Measurements from ENCODE around the gene KLHDC7A.

KLHDC7A gene

GRCh38 chr1:18473195-18473815 is 7.4 kb upstream of the KLHDC7A start:
- 89 to 93% methylated on average over 11 of the region's 11 CpGs for WGBS, 2 experiments

GRCh38 chr1:18474559-18475175 is 6.1 kb upstream of the KLHDC7A start:
- WGBS, 2 experiments, result 93 to 95% methylated on average over 10 of the region's 10 CpGs
- Histone ChIP-seq H3K36me3 (ENCODE audit: control insufficient read depth, insufficient read depth, low read length) (no peaks in the 10 kb centered on the region), H3K9me3 (ENCODE audit: control insufficient read depth, low read length) (no peaks in the 10 kb centered on the region), H3K4me1 (ENCODE audit: control insufficient read depth, insufficient read depth, low read length) (peaks cover 16% of the 10 kb centered on the region), H3K4me3 (ENCODE audit: insufficient read depth, low read depth, low read length) (no peak overlapping the region), H3K27ac (ENCODE audit: insufficient read depth, low read depth, low read length, poor library complexity, severe bottlenecking) (no peak overlapping the region), H3K27me3 (ENCODE audit: control insufficient read depth, insufficient read depth, low read length, poor library complexity, severe bottlenecking) (no peaks in the 10 kb centered on the region)

More at GRCh38 chr1:18473195-18473815, 7.4 kb upstream of the KLHDC7A start:
- H3K9me3 ChIP-seq (ENCODE audit: control insufficient read depth, low read length), result no peaks in the 10 kb centered on the region
- no peaks in the 10 kb centered on the region for H3K36me3 ChIP-seq (ENCODE audit: control insufficient read depth, insufficient read depth, low read length)
- peaks cover 12% of the 10 kb centered on the region for H3K4me1 ChIP-seq (ENCODE audit: control insufficient read depth, insufficient read depth, low read length)
- H3K27me3 ChIP-seq (ENCODE audit: control insufficient read depth, insufficient read depth, low read length, poor library complexity, severe bottlenecking), result no peaks in the 10 kb centered on the region
- H3K4me3 ChIP-seq (ENCODE audit: insufficient read depth, low read depth, low read length), result no peak overlapping the region
- H3K27ac ChIP-seq (ENCODE audit: insufficient read depth, low read depth, low read length, poor library complexity, severe bottlenecking), result no peak overlapping the region

GRCh38 chr1:18475234-18475905 is 5.4 kb upstream of the KLHDC7A start:
- H3K36me3 ChIP-seq (ENCODE audit: control insufficient read depth, insufficient read depth, low read length), result no peaks in the 10 kb centered on the region
- H3K27ac ChIP-seq (ENCODE audit: insufficient read depth, low read depth, low read length, poor library complexity, severe bottlenecking), result no peak overlapping the region
- WGBS, 2 experiments, result 75% methylated on average over 10 of the region's 10 CpGs
- H3K27me3 ChIP-seq (ENCODE audit: control insufficient read depth, insufficient read depth, low read length, poor library complexity, severe bottlenecking), result no peaks in the 10 kb centered on the region
- H3K9me3 ChIP-seq (ENCODE audit: control insufficient read depth, low read length), result no peaks in the 10 kb centered on the region
- no peak overlapping the region for H3K4me3 ChIP-seq (ENCODE audit: insufficient read depth, low read depth, low read length)
- H3K4me1 ChIP-seq (ENCODE audit: control insufficient read depth, insufficient read depth, low read length), result peaks cover 23% of the 10 kb centered on the region

- Histone ChIP-seq H3K36me3 (ENCODE audit: control insufficient read depth, insufficient read depth, low read length) (no peaks in the 10 kb centered on the region), H3K4me1 (ENCODE audit: control insufficient read depth, insufficient read depth, low read length) (peaks cover 33% of the 10 kb centered on the region), H3K27ac (ENCODE audit: insufficient read depth, low read depth, low read length, poor library complexity, severe bottlenecking) (no peak overlapping the region), H3K27me3 (ENCODE audit: control insufficient read depth, insufficient read depth, low read length, poor library complexity, severe bottlenecking) (no peaks in the 10 kb centered on the region), H3K4me3 (ENCODE audit: insufficient read depth, low read depth, low read length) (no peak overlapping the region), H3K9me3 (ENCODE audit: control insufficient read depth, low read length) (no peaks in the 10 kb centered on the region)
- WGBS, 2 experiments, result 92% methylated on average over 8 of the region's 8 CpGs
These were observed 1.3 kb upstream of the KLHDC7A start for GRCh38 chr1:18479454-18479853.

- no peaks in the 10 kb centered on the region for H3K27me3 ChIP-seq (ENCODE audit: control insufficient read depth, insufficient read depth, low read length, poor library complexity, severe bottlenecking)
- WGBS, 2 experiments, result 72 to 73% methylated on average over 25 of the region's 25 CpGs
- peaks cover 26% of the 10 kb centered on the region for H3K4me1 ChIP-seq (ENCODE audit: control insufficient read depth, insufficient read depth, low read length)
- no peaks in the 10 kb centered on the region for H3K9me3 ChIP-seq (ENCODE audit: control insufficient read depth, low read length)
- H3K27ac ChIP-seq (ENCODE audit: insufficient read depth, low read depth, low read length, poor library complexity, severe bottlenecking), result no peak overlapping the region
- H3K4me3 ChIP-seq (ENCODE audit: insufficient read depth, low read depth, low read length), result no peak overlapping the region
- H3K36me3 ChIP-seq (ENCODE audit: control insufficient read depth, insufficient read depth, low read length), result no peaks in the 10 kb centered on the region
These were observed 625 bp downstream of the KLHDC7A start for GRCh38 chr1:18481190-18481920.

GRCh38 chr1:18481921-18482701 is 1.4 kb downstream of the KLHDC7A start:
- H3K36me3 ChIP-seq (ENCODE audit: control insufficient read depth, insufficient read depth, low read length), result no peaks in the 10 kb centered on the region
- H3K4me1 ChIP-seq (ENCODE audit: control insufficient read depth, insufficient read depth, low read length), result peaks cover 21% of the 10 kb centered on the region
- no peak overlapping the region for H3K4me3 ChIP-seq (ENCODE audit: insufficient read depth, low read depth, low read length)
- 94 to 95% methylated on average over 49 of the region's 49 CpGs for whole genome bisulfite sequencing, 2 experiments
- H3K27me3 ChIP-seq (ENCODE audit: control insufficient read depth, insufficient read depth, low read length, poor library complexity, severe bottlenecking), result no peaks in the 10 kb centered on the region
- H3K27ac ChIP-seq (ENCODE audit: insufficient read depth, low read depth, low read length, poor library complexity, severe bottlenecking), result no peak overlapping the region
- no peaks in the 10 kb centered on the region for H3K9me3 ChIP-seq (ENCODE audit: control insufficient read depth, low read length)

- Histone ChIP-seq H3K4me1 (ENCODE audit: control insufficient read depth, insufficient read depth, low read length) (peaks cover 24% of the 10 kb centered on the region), H3K9me3 (ENCODE audit: control insufficient read depth, low read length) (no peaks in the 10 kb centered on the region), H3K27ac (ENCODE audit: insufficient read depth, low read depth, low read length, poor library complexity, severe bottlenecking) (no peak overlapping the region), H3K4me3 (ENCODE audit: insufficient read depth, low read depth, low read length) (no peak overlapping the region), H3K36me3 (ENCODE audit: control insufficient read depth, insufficient read depth, low read length) (no peaks in the 10 kb centered on the region), H3K27me3 (ENCODE audit: control insufficient read depth, insufficient read depth, low read length, poor library complexity, severe bottlenecking) (no peaks in the 10 kb centered on the region)
- WGBS, 2 experiments, result 96 to 97% methylated on average over 57 of the region's 57 CpGs
These were observed 2.1 kb downstream of the KLHDC7A start for GRCh38 chr1:18482721-18483425.

- 94 to 97% methylated on average over 3 of the region's 3 CpGs for WGBS, 2 experiments
- H3K9me3 ChIP-seq (ENCODE audit: control insufficient read depth, low read length), result no peaks in the 10 kb centered on the region
- H3K27ac ChIP-seq (ENCODE audit: insufficient read depth, low read depth, low read length, poor library complexity, severe bottlenecking), result no peak overlapping the region
- no peaks in the 10 kb centered on the region for H3K36me3 ChIP-seq (ENCODE audit: control insufficient read depth, insufficient read depth, low read length)
- peaks cover 31% of the 10 kb centered on the region for H3K4me1 ChIP-seq (ENCODE audit: control insufficient read depth, insufficient read depth, low read length)
- H3K27me3 ChIP-seq (ENCODE audit: control insufficient read depth, insufficient read depth, low read length, poor library complexity, severe bottlenecking), result no peaks in the 10 kb centered on the region
- H3K4me3 ChIP-seq (ENCODE audit: insufficient read depth, low read depth, low read length), result no peak overlapping the region
These were observed 3.5 kb downstream of the KLHDC7A start for GRCh38 chr1:18484276-18484675.

GRCh38 chr1:18484721-18485120 is 4.0 kb downstream of the KLHDC7A start:
- 87 to 97% methylated on average over 2 of the region's 2 CpGs for WGBS, 2 experiments
- no peak overlapping the region for H3K27ac ChIP-seq (ENCODE audit: insufficient read depth, low read depth, low read length, poor library complexity, severe bottlenecking)
- no peak overlapping the region for H3K4me3 ChIP-seq (ENCODE audit: insufficient read depth, low read depth, low read length)
- H3K4me1 ChIP-seq (ENCODE audit: control insufficient read depth, insufficient read depth, low read length), result peaks cover 27% of the 10 kb centered on the region
- H3K9me3 ChIP-seq (ENCODE audit: control insufficient read depth, low read length), result no peaks in the 10 kb centered on the region
- H3K27me3 ChIP-seq (ENCODE audit: control insufficient read depth, insufficient read depth, low read length, poor library complexity, severe bottlenecking), result no peaks in the 10 kb centered on the region
- no peaks in the 10 kb centered on the region for H3K36me3 ChIP-seq (ENCODE audit: control insufficient read depth, insufficient read depth, low read length)
